Measurements from ENCODE around the gene RABGGTA. TPM values are rescaled to one million over a fixed set of nuclear protein-coding genes. Genes with fewer than 3 reads are reported as not detected.

Gene RABGGTA
- total RNA-seq, 3 donors from 2014 or later (not counting 1 experiment from before 2014, with no cell fraction given) = 72.9 to 95.1 (median 88.5) TPM

DNA sequence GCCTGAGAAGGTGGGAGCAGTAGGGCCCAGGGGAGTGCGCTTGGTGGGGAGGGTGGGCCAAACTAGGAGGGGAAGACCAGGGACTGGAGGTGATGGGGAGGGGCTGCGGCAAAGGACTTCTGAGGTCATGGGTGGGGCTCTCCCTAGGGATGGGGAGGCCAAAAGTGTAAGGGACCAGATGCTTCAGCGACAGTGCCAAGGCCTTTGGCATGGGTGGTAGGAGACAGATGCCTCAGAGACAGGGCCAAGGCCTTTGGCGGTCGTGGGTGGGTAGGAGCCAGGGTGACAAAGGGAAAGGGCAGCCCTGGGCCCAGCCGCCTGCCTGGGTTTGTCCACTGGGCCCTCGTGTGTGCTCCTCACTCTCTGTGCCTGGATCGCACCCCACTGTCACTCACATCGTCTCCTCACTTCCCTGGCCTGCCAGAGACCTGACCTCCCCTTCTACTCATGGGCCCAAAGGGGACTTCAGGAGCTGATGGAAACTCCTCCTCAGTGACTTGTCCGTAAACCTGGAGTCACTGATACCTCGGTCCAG is 13.2 kb upstream of the RABGGTA start:
- H3K4me3 ChIP-seq (ENCODE audit: low read length) = no peak overlapping the region
- H3K36me3 ChIP-seq (ENCODE audit: control insufficient read depth, insufficient read depth, low read length) = peaks cover 4% of the 10 kb centered on the region
- no peaks in the 10 kb centered on the region for H3K9me3 ChIP-seq (ENCODE audit: control insufficient read depth, insufficient read depth, low read length)
- DNase-seq = no peak
- intact Hi-C loops (cut with micrococcal nuclease) = no loop called here
- Mint-ChIP-seq H3K27ac (no peak overlapping the region), H3K27me3 (ENCODE audit: low read depth in 2 of 2) (no peaks in the 10 kb centered on the region), H3K4me3 (no peak overlapping the region), H3K9me3 (no peaks in the 10 kb centered on the region), H3K4me1 (peaks cover 11 to 15% of the 10 kb centered on the region in 2 donors), H3K36me3 (no peaks in the 10 kb centered on the region)
- TF ChIP-seq, protein P1, sequence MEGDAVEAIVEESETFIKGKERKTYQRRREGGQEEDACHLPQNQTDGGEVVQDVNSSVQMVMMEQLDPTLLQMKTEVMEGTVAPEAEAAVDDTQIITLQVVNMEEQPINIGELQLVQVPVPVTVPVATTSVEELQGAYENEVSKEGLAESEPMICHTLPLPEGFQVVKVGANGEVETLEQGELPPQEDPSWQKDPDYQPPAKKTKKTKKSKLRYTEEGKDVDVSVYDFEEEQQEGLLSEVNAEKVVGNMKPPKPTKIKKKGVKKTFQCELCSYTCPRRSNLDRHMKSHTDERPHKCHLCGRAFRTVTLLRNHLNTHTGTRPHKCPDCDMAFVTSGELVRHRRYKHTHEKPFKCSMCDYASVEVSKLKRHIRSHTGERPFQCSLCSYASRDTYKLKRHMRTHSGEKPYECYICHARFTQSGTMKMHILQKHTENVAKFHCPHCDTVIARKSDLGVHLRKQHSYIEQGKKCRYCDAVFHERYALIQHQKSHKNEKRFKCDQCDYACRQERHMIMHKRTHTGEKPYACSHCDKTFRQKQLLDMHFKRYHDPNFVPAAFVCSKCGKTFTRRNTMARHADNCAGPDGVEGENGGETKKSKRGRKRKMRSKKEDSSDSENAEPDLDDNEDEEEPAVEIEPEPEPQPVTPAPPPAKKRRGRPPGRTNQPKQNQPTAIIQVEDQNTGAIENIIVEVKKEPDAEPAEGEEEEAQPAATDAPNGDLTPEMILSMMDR (IDR thresholded peaks at IDR 0.05) = no peak
- no peaks in the 10 kb centered on the region for H3K27me3 ChIP-seq (ENCODE audit: control insufficient read depth, insufficient read depth, low read length)
- ATAC-seq = no peak
- H3K4me1 ChIP-seq (ENCODE audit: control insufficient read depth, insufficient read depth, low read length) = peaks cover 15% of the 10 kb centered on the region
- 95% methylated on average over 11 of the region's 11 CpGs for WGBS (ENCODE audit: insufficient coverage)
- no peak overlapping the region for H3K27ac ChIP-seq (ENCODE audit: low read length)

DNA sequence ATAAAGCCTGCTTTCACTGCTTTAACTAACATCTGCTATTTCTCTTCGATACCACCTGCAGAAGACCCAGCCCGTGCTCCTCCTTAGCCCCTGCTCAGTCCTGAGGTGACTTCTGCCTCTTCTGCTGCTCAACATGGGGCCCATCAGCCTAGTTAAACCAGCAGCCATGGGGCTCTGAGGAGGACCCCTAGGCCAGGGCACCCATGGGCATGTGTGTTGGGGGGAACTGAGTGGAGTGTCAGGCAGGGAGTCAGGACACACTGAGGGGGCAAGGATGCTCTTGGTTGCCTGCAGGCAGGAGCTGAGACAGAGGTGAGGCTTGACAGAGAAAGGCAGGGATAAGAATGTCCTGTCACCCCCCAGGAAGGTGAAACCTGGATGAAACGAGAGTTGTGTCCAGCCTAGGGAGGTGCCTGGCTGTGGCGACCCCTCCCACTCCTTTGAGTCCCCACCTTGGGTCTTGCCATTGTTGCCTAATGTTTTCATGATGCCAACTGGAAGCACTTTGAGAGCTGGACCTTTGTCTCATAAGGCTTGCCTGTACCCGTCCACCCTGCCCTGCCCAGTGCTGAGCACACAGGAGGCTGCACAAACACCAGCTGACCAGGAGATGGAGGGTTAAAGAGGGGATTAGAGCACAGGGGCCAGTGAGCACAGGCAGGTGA is 12.5 kb upstream of the RABGGTA start:
- peaks cover 11 to 20% of the 10 kb centered on the region in 2 donors for H3K4me1 Mint-ChIP-seq
- Histone ChIP-seq H3K4me3 (ENCODE audit: low read length) (no peak overlapping the region), H3K9me3 (ENCODE audit: control insufficient read depth, insufficient read depth, low read length) (no peaks in the 10 kb centered on the region), H3K4me1 (ENCODE audit: control insufficient read depth, insufficient read depth, low read length) (peaks cover 16% of the 10 kb centered on the region), H3K36me3 (ENCODE audit: control insufficient read depth, insufficient read depth, low read length) (no peaks in the 10 kb centered on the region), H3K27ac (ENCODE audit: low read length) (no peak overlapping the region), H3K27me3 (ENCODE audit: control insufficient read depth, insufficient read depth, low read length) (no peaks in the 10 kb centered on the region)
- ATAC-seq = no peak
- intact Hi-C loops (cut with micrococcal nuclease) = no loop called here
- no peaks in the 10 kb centered on the region for H3K27me3 Mint-ChIP-seq (ENCODE audit: low read depth in 2 of 2)
- WGBS (ENCODE audit: insufficient coverage) = 92% methylated on average over 5 of the region's 5 CpGs
- H3K27ac Mint-ChIP-seq = no peak overlapping the region
- H3K36me3 Mint-ChIP-seq = no peaks in the 10 kb centered on the region
- TF ChIP-seq, protein P1 (IDR thresholded peaks at IDR 0.05) = no peak
- no peak overlapping the region for H3K4me3 Mint-ChIP-seq
- no peak for DNase-seq
- H3K9me3 Mint-ChIP-seq = no peaks in the 10 kb centered on the region

DNA sequence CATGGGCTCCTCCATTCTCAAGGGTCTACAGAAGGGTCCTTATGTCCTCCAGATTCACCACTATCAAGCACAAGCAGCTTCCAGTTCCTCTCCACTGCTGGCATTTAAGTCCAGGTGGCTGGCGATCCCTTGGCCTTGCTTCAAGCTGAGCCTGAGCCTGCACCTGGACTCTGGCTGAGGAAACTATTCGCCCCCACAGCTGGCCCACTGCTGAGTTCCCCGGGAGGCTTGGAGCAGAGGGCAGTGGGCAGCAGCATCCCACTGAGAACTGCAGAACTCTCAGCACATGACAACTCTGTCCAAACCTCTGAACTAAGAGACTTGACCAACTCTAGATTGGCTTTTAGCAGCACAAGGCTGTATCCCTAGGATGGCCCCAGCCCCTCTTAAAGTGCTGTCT is 11.3 kb upstream of the RABGGTA start:
- no peaks in the 10 kb centered on the region for H3K27me3 ChIP-seq (ENCODE audit: control insufficient read depth, insufficient read depth, low read length)
- peaks cover 18 to 24% of the 10 kb centered on the region in 2 donors for H3K4me1 Mint-ChIP-seq
- no peaks in the 10 kb centered on the region for H3K9me3 ChIP-seq (ENCODE audit: control insufficient read depth, insufficient read depth, low read length)
- no peak overlapping the region for H3K27ac ChIP-seq (ENCODE audit: low read length)
- ATAC-seq = no peak
- H3K4me3 ChIP-seq (ENCODE audit: low read length) = no peak overlapping the region
- no peaks in the 10 kb centered on the region for H3K36me3 Mint-ChIP-seq
- intact Hi-C loops (cut with micrococcal nuclease) = no loop called here
- 87% methylated on average over 3 of the region's 3 CpGs for WGBS (ENCODE audit: insufficient coverage)
- no peak overlapping the region for H3K4me3 Mint-ChIP-seq
- no peaks in the 10 kb centered on the region for H3K27me3 Mint-ChIP-seq (ENCODE audit: low read depth in 2 of 2)
- no peak for DNase-seq
- TF ChIP-seq, protein P1 (IDR thresholded peaks at IDR 0.05) = no peak
- no peaks in the 10 kb centered on the region for H3K36me3 ChIP-seq (ENCODE audit: control insufficient read depth, insufficient read depth, low read length)
- H3K9me3 Mint-ChIP-seq = no peaks in the 10 kb centered on the region
- H3K4me1 ChIP-seq (ENCODE audit: control insufficient read depth, insufficient read depth, low read length) = peaks cover 22% of the 10 kb centered on the region
- no peak overlapping the region for H3K27ac Mint-ChIP-seq

DNA sequence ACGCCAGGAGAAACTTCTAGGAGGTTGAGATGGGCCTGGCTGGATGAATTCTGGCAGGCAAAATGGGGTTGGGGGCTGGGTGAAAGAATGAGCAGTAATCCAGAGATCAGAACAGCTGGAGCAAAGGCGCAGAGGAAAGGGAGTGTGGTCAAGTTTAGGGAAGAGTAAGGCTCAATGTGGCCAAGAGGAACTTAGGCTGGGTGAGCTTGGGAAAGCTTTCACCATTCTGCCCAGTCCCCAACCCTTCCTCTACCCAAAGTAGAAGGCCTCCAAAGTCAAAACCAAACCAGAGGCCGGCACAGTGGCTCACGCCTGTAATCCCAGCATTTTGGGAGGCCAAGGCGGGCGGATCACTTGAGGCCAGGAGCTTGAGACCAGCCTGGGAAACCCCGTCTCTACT is 10.2 kb upstream of the RABGGTA start:
- DNase-seq (no peak), ATAC-seq (no peak)
- no peaks in the 10 kb centered on the region for H3K27me3 Mint-ChIP-seq (ENCODE audit: low read depth in 2 of 2)
- peaks cover 18 to 24% of the 10 kb centered on the region in 2 donors for H3K4me1 Mint-ChIP-seq
- TF ChIP-seq, protein P1 (IDR thresholded peaks at IDR 0.05) = no peak
- Histone ChIP-seq H3K27ac (ENCODE audit: low read length) (no peak overlapping the region), H3K4me1 (ENCODE audit: control insufficient read depth, insufficient read depth, low read length) (peaks cover 29% of the 10 kb centered on the region), H3K27me3 (ENCODE audit: control insufficient read depth, insufficient read depth, low read length) (no peaks in the 10 kb centered on the region), H3K36me3 (ENCODE audit: control insufficient read depth, insufficient read depth, low read length) (no peaks in the 10 kb centered on the region), H3K9me3 (ENCODE audit: control insufficient read depth, insufficient read depth, low read length) (no peaks in the 10 kb centered on the region), H3K4me3 (ENCODE audit: low read length) (no peak overlapping the region)
- no peaks in the 10 kb centered on the region for H3K9me3 Mint-ChIP-seq
- H3K27ac Mint-ChIP-seq = no peak overlapping the region
- H3K4me3 Mint-ChIP-seq = no peak overlapping the region
- no peaks in the 10 kb centered on the region for H3K36me3 Mint-ChIP-seq
- intact Hi-C loops (cut with micrococcal nuclease) = no loop called here
- 97% methylated on average over 7 of the region's 7 CpGs for WGBS (ENCODE audit: insufficient coverage)
